HCT116 (cell line): Measurements from ENCODE around the gene RBM33. TPM values are rescaled to one million over a fixed set of nuclear protein-coding genes. Genes with fewer than 3 reads are reported as not detected.

Experiments
- ATAC-seq: fragments of 200-7000 bp; cut with Tn5 transposase; 2 replicates; pipeline ENCODE4 v1.9.1; 2020; ENCODE audit warnings: mild to moderate bottlenecking, moderate library complexity
- BruUV-seq: library from RNA; stranded (reverse); fragments of 400-500 nt; replicated peaks from 2 replicates; lab custom pipeline; 2021; lab: Mats Ljungman, UMichigan
- CTCF ChIA-PET: fragments of 300-600 bp; sonication (Branson Sonifier 250); formaldehyde crosslinking; loops from one replicate; lab custom pipeline; 2021; ENCODE audit warnings: antibody characterized with exemption; lab: Charles Lee
- POLR2A ChIA-PET: fragments of 300-600, 350-600 bp; sonication (Branson Sonifier 250); formaldehyde crosslinking; loops from one replicate; lab custom pipeline; 2021; ENCODE audit warnings: antibody characterized with exemption; lab: Charles Lee
- RAD21 ChIA-PET, 2 experiments: fragments of 300-600 bp; sonication (Branson Sonifier 250); formaldehyde crosslinking; loops; one replicate each; lab custom pipeline; 2023; ENCODE audit warnings: low total read pairs in 2 of 2; ENCODE audit not compliant: uncharacterized antibody in 2 of 2, unreplicated experiment in 2 of 2, low non-redundant PET in 1 of 2; lab: Charles Lee
- DNase-seq: peaks from one replicate; pipeline ENCODE4 v3.0.0-alpha.2; 2010; ENCODE audit warnings: low read depth, low spot score
- H2AFZ ChIP-seq: fragments of 200-600 bp; shearing (Covaris generic), sonication (generic); 2 replicates; pipeline ENCODE4 v1.6.1; 2017; ENCODE audit warnings: low read depth, mixed run types, mixed read lengths, antibody characterized with exemption, low read length; ENCODE audit not compliant: poor library complexity, severe bottlenecking
- H3K27ac ChIP-seq: 2 replicates; pipeline ENCODE4 v1.5.1; 2012; ENCODE audit warnings: low read depth, low read length
- H3K27me3 ChIP-seq: fragments of 200-600 bp; sonication (generic); 2 replicates; pipeline ENCODE4 v1.6.1; 2016; ENCODE audit warnings: mixed run types, low read length, mixed read lengths; ENCODE audit not compliant: insufficient read depth
- H3K36me3 ChIP-seq, 2 experiments: fragments of 200-500 bp in 1 of 2; fragments of 200-600 bp in 1 of 2; sonication (Bioruptor generic) in 1 of 2; sonication (generic) in 1 of 2; 2 replicates each; pipeline versions ENCODE4 v1.5.1 to v1.6.1; 2014 to 2016; ENCODE audit warnings: low read length in 2 of 2, inconsistent platforms in 1 of 2, mixed read lengths in 1 of 2, mixed run types in 1 of 2; ENCODE audit not compliant: insufficient read depth in 2 of 2, control insufficient read depth in 1 of 2
- H3K4me1 ChIP-seq, 2 experiments: fragments of 200-600 bp in 1 of 2; sonication (generic) in 1 of 2; 2 replicates each; pipeline versions ENCODE4 v1.5.1 to v1.6.1; 2012 to 2017; ENCODE audit warnings: low read length in 2 of 2, inconsistent platforms in 1 of 2, mild to moderate bottlenecking in 1 of 2, mixed read lengths in 1 of 2, mixed run types in 1 of 2, moderate library complexity in 1 of 2; ENCODE audit not compliant: insufficient read depth in 2 of 2, control insufficient read depth in 1 of 2
- H3K4me2 ChIP-seq: fragments of 200-600 bp; sonication (generic); 2 replicates; pipeline ENCODE4 v1.6.1; 2017; ENCODE audit warnings: mixed run types, low read length, mixed read lengths
- H3K4me3 ChIP-seq, 2 experiments: fragments of 200-600 bp in 1 of 2; sonication (generic) in 1 of 2; replicated peaks in 1 of 2; 2 replicates each; pipeline ENCODE4 v1.5.1; 2011 to 2016; ENCODE audit warnings: low read length in 2 of 2, control low read depth in 1 of 2, low read depth in 1 of 2, mild to moderate bottlenecking in 1 of 2, mixed read lengths in 1 of 2, mixed run types in 1 of 2
- H3K79me2 ChIP-seq: fragments of 200-600 bp; sonication (generic); 2 replicates; pipeline ENCODE4 v1.6.1; 2017; ENCODE audit warnings: mild to moderate bottlenecking, mixed run types, low read length, moderate library complexity, mixed read lengths; ENCODE audit not compliant: insufficient read depth
- H3K9ac ChIP-seq: fragments of 200-600 bp; sonication (generic); 2 replicates; pipeline ENCODE4 v1.6.1; 2016; ENCODE audit warnings: low read length, mixed read lengths
- H3K9me2 ChIP-seq: fragments of 200-600 bp; sonication (generic), shearing (Covaris generic); 2 replicates; pipeline ENCODE4 v1.6.1; 2017; ENCODE audit warnings: mixed run types, mild to moderate bottlenecking, moderate library complexity; ENCODE audit not compliant: insufficient read depth
- H3K9me3 ChIP-seq, 2 experiments: fragments of 200-500 bp in 1 of 2; fragments of 200-600 bp in 1 of 2; sonication (Bioruptor generic) in 1 of 2; sonication (generic) in 1 of 2; 2 replicates each; pipeline ENCODE4 v1.6.1; 2014 to 2017; ENCODE audit warnings: low read length in 2 of 2, mixed read lengths in 2 of 2, inconsistent platforms in 1 of 2, low read depth in 1 of 2, mild to moderate bottlenecking in 1 of 2, mixed run types in 1 of 2, moderate library complexity in 1 of 2; ENCODE audit not compliant: control insufficient read depth in 1 of 2, insufficient read depth in 1 of 2
- H4K20me1 ChIP-seq: fragments of 200-600 bp; sonication (generic), shearing (Covaris generic); 2 replicates; pipeline ENCODE4 v1.6.1; 2017; ENCODE audit warnings: mixed run types, mild to moderate bottlenecking, moderate library complexity; ENCODE audit not compliant: insufficient read depth
- EGR1 ChIP-seq: IDR thresholded peaks from 2 replicates; pipeline ENCODE4 v1.6.1; 2012; ENCODE audit warnings: low read depth
- EZH2phosphoT487 ChIP-seq: fragments of 200-600 bp; IDR thresholded peaks from 2 replicates; pipeline ENCODE4 v1.6.1; 2018; ENCODE audit warnings: antibody characterized with exemption, borderline replicate concordance
- SIN3A ChIP-seq: IDR thresholded peaks from 2 replicates; pipeline ENCODE4 v1.6.1; 2012; ENCODE audit warnings: low read depth
- TCF7L2 ChIP-seq: IDR thresholded peaks from 2 replicates; pipeline ENCODE4 v1.7.0; 2011; ENCODE audit warnings: borderline replicate concordance, inconsistent platforms; ENCODE audit not compliant: insufficient read depth, insufficient read length; ENCODE audit errors: extremely low read depth
- YY1 ChIP-seq: IDR thresholded peaks from 2 replicates; pipeline ENCODE4 v1.6.1; 2011; ENCODE audit warnings: low read length, low read depth, moderate library complexity, mild to moderate bottlenecking; ENCODE audit not compliant: insufficient replicate concordance; ENCODE audit errors: extremely low read depth
- intact Hi-C: fragments of 100-400 bp; cut with micrococcal nuclease; formaldehyde crosslinking; loops from 2 replicates; pipeline ENCODE4 v1.10.0; 2022
- total RNA-seq: library from RNA; stranded (reverse); gene quantifications from one replicate; pipeline ENCODE4 v1.2.1, GENCODE V29; 2021; ENCODE audit not compliant: unreplicated experiment
- TF ChIP-seq, protein P1 (sequence below): IDR thresholded peaks from 2 replicates; pipeline ENCODE4 v1.6.1; 2012
- TF ChIP-seq, protein P2 (sequence below): IDR thresholded peaks from 2 replicates; pipeline ENCODE4 v1.6.1; 2011; ENCODE audit warnings: mild to moderate bottlenecking, low read length, moderate library complexity; ENCODE audit not compliant: insufficient replicate concordance; ENCODE audit errors: extremely low read depth
- TF ChIP-seq, protein P3 (sequence below): IDR thresholded peaks from 2 replicates; pipeline ENCODE4 v1.6.1; 2012

RBM33 gene
- total RNA-seq, 1 experiment from 2014 or later, result 64.3 TPM

DNA sequence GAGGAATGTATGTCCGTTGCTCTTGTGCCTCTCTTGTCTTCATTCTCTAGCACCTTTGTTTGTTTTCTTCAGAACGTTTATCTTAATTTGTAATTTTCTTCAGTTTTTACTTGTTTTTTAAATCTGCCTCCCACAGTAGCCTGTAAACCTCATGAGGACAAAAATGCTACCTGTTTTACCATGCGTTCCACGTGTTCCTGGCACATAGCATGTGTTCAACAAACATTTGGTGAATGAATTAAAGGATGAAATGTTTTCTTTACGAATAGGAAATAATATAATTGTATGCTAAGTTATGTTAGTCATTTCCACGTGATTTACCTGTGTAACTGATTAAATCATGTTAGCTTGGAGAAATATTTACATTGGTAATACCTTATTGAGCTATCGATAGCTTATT lies 2.2 kb downstream of the RBM33 start:
- Histone ChIP-seq H3K4me1 (peaks cover 7 to 13% of the 10 kb centered on the region in 2 experiments; a peak in 2 of 4 replicates), H3K27me3 (no peaks in the 10 kb centered on the region), H3K36me3 (peaks cover 2 to 31% of the 10 kb centered on the region in 2 experiments; a peak in 2 of 4 replicates), H3K4me2 (peak overlapping the region; percentile 78; the same call in 1 of the 2 replicates), H3K27ac (no peak overlapping the region), H4K20me1 (peaks cover 4% of the 10 kb centered on the region; the same call in 1 of the 2 replicates), H3K4me3 (no peak overlapping the region), H3K9me2 (no peaks in the 10 kb centered on the region), H3K79me2 (peaks cover 75% of the 10 kb centered on the region), H3K9me3 (peaks cover 5 to 10% of the 10 kb centered on the region in 2 experiments; a peak in 2 of 4 replicates), H2AFZ (no peak overlapping the region), H3K9ac (no peak overlapping the region)
- RAD21 ChIA-PET, result no interaction called here
- TF ChIP-seq EZH2phosphoT487 (no peak), TCF7L2 (no peak), EGR1 (no peak), YY1 (no peak), SIN3A (no peak)
- TF ChIP-seq, protein P1, sequence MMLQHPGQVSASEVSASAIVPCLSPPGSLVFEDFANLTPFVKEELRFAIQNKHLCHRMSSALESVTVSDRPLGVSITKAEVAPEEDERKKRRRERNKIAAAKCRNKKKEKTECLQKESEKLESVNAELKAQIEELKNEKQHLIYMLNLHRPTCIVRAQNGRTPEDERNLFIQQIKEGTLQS, result no peak
- TF ChIP-seq, protein P2, sequence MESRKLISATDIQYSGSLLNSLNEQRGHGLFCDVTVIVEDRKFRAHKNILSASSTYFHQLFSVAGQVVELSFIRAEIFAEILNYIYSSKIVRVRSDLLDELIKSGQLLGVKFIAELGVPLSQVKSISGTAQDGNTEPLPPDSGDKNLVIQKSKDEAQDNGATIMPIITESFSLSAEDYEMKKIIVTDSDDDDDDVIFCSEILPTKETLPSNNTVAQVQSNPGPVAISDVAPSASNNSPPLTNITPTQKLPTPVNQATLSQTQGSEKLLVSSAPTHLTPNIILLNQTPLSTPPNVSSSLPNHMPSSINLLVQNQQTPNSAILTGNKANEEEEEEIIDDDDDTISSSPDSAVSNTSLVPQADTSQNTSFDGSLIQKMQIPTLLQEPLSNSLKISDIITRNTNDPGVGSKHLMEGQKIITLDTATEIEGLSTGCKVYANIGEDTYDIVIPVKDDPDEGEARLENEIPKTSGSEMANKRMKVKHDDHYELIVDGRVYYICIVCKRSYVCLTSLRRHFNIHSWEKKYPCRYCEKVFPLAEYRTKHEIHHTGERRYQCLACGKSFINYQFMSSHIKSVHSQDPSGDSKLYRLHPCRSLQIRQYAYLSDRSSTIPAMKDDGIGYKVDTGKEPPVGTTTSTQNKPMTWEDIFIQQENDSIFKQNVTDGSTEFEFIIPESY, result no peak
- TF ChIP-seq, protein P3, sequence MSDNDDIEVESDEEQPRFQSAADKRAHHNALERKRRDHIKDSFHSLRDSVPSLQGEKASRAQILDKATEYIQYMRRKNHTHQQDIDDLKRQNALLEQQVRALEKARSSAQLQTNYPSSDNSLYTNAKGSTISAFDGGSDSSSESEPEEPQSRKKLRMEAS, result no peak
- POLR2A ChIA-PET, result no interaction called here
- intact Hi-C loops, result no loop called here
- ATAC-seq (no peak), DNase-seq (no peak)
- CTCF ChIA-PET, result no interaction called here
- BruUV-seq, result no TSS peak
